Pons (tissue), 1 donor: ENCODE data around the gene IFITM2.
"Not testable (repeated sequence)": the region's sequence is repeated elsewhere in the genome, so short reads cannot be mapped to it uniquely, and the experiment has no call there.

ENCODE experiments used
- DNase-seq: peaks from one replicate; pipeline ENCODE4 v3.0.0-alpha.2; 2016; ENCODE audit warnings: low spot score

IFITM2 gene

DNA sequence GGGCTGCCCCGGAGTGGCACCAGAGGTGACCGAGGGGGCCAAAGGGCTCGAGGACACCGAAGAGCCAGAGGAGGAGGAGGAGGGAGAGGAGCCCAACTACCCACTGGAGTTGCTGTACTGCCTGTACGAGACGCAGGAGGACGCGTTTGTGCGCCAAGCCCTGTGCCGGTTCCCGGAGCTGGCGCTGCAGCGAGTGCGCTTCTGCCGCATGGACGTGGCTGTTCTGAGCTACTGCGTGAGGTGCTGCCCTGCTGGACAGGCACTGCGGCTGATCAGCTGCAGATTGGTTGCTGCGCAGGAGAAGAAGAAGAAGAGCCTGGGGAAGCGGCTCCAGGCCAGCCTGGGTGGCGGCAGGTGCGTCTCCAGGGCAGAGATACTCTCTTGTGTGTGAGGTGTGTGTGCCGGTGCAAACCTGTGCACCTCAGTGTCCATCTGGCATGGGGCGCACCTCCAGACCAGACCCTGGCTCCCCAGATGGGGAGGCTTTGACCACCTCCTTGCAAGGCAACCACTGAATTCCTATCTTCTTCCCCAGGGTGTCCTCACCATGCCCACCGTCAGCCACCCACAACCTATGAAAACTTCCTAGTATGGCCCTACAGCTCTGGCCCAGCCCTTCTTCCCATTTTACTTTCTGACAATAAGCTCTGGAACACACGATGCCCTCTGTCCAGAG lies 26.0 kb upstream of the IFITM2 start:
- no peak for DNase-seq

DNA sequence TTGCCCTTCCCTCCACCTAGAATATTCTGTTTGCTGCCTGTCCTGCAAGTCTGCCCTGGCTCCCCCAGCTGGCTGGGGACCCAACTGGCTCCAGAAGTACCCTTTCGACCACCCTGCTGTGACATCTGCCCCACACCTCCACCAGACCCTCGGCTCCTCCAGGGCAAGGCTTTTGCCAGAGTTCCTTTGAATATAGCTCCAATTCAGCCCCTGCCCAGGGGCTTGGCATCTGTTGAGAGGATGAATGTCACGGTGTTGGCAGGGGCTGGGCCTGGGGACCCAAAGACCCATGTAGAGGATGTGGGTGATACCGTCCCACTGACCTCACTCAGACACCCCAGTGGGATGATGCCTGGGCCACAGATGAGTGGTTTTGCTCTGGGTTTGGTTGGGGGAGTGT lies 25.4 kb upstream of the IFITM2 start:
- DNase-seq = no peak

DNA sequence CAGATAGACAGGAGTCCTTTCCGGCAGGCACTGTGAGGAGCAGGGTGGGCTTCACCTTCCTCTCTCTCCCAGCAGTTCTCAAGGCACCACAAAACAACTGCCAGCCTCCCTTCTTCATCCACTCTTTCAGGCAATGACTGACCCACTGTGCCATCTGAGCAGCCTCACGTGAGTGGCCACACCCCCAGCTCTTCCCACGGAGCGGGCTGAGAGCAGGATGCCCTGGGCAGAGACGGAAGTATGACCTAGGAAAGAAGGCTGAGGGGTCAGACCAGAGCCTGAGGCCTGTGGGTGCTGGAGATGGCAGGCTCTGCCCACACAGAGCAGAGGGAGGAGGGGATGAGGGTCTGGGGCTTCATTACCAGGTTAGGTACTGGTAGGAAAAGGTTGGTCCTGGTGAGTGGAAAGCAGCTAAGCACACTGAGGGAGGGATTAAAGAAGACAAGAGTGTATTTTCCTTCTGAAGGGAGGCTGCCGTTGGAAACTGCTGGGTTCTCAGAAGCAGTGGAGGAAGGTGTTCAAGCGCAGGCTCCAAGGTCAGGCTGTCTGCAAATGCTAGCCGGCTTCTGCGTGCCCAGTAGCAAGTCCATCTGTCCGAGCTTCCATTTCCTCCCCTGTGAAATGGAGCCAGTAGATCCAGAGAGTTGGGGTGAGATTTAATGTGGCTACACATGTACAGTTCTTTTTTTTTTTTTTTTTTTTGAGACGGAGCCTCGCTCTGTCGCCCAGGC lies 24.8 kb upstream of the IFITM2 start:
- DNase-seq = no peak

DNA sequence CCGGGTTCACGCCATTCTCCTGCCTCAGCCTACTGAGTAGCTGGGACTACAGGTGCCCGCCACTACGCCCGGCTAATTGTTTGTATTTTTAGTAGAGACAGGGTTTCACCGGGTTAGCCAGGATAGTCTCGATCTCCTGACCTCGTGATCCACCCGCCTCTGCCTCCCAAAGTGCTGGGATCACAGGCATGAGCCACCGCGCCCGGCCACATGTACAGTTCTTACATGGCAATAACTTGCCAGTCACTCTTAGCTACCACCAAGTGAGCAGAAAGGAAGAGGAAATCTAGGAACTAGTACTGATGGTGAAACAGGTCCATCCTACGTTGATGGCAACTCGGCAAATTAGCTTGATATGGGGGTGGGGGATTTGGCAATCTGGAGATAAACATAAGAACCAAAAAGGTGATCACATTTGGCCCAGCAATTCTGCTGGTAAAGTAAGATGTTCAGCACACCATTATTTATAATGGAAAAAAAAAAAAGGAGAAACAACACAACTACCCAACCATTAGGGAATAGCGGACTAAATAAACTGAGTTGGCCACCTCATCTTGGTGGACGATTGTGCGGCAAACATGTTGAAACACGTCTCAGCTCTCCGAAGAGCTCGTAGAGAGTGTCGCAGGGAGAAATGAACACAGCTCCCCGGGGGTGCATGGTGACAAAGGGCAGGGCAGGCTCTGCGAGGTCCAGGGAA lies 24.1 kb upstream of the IFITM2 start:
- DNase-seq = no peak

DNA sequence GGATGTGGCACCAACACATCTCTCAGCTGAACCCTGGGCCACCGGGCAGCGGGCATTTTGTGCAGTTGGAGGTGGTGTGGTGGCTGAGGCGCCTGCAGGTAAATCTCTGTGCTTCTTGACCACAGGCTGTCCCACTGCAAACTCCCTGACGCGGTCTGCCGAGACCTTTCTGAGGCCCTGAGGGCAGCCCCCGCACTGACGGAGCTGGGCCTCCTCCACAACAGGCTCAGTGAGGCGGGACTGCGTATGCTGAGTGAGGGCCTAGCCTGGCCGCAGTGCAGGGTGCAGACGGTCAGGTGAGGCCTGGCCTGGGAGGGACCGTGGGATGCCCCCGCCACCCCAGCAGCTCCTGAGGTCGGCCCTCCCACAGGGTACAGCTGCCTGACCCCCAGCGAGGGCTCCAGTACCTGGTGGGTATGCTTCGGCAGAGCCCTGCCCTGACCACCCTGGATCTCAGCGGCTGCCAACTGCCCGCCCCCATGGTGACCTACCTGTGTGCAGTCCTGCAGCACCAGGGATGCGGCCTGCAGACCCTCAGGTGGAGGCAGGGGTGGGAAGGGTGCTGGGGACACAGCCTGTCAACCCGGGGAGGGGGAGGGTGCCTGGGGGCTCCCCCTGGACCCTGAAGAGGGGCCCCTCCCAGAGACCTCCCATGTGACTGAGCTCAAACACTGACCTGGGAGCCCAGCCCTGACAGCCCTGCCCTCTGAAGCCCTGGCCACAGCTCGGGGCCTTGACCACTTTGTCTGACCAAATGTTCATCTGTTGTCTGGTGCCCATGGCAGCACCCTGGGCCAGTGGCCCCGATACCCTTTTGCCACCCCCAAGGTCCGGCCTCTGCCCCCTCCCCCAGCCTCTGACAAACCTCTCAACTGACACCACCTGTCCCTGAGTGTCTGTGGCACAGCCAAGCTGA lies 23.3 kb upstream of the IFITM2 start:
- DNase-seq = no peak

DNA sequence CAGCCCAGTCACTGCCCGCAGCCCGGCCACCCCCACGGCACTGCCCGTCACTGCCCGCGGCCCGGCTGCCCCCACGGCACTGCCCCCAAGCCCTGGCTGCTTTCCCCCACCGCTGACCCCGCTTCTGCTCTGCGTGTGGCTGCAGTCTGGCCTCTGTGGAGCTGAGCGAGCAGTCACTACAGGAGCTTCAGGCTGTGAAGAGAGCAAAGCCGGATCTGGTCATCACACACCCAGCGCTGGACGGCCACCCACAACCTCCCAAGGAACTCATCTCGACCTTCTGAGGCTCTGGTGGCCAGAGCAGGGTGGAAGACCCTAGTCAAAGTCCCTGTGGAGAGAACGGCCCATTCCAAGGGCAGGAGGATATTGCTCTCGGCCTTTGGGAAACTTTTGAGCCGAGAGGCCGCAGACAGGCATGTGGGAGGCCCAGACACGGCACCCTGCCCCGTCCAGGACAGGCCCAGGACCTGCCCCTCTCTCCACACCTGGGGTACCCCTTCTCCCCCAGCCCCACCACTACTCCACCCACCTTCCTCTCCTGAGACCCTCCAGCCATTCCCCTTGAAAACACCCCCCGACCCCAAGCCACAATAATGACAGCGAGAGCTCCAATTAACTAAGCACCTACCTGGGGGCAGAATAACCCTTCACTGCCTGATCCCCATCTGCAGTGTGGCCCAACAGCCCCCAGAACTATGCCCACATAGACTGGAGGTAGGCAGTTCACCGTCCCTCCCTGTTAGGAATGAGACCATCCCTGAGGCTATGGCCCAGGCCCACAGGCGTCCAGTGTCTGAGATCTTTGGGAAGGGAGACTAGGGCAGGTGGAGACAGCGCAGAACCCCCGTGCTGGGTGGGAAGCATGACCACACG lies 22.4 kb upstream of the IFITM2 start:
- no peak for DNase-seq

DNA sequence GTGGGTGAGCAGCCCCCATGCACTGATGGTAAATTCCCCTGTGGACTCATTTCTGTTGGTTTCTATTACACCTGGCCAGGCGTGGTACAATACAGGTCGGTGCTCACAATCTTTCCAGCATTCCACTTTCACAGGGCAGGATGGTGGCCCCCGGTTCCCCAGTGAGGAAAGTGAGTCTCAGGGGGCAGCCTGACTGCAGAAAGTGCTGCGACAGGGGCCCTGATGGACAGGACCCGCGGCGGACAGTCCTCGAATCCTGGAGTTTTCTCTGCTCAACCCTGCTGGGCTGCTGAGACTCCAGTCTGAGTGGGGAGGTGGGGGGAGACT lies 21.8 kb upstream of the IFITM2 start:
- DNase-seq = no peak

DNA sequence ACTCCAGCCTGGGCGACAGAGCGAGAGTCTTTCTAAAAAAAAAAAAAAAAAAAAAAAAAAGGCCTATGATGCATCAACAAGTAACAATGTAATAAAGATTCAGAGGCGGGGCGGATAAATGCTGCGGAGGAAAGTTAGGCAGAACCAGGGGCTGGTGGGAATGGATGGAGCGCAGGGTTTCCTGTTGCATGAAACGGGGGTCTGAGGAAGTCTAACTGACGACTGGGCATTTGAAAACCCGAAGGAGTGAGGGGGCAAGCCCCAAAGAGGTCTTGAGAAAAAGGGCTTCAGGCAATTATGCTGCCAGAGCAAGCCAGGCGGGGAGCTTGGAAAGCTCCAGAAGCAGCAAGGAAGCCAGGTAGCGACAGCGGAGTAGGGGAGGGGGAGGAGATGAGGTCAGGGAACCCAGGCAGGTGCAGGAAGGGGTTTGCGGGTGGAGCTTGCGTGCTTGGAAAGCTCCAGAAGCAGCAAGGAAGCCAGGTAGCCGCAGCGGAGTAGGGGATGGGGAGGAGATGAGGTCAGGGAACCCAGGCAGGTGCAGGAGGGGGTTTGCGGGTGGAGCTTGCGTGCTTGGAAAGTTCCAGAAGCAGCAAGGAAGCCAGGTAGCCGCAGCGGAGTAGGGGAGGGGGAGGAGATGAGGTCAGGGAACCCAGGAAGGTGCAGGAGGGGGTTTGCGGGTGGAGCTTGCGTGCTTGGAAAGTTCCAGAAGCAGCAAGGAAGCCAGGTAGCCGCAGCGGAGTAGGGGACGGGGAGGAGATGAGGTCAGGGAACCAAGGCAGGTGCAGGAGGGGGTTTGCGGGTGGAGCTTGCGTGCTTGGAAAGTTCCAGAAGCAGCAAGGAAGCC lies 20.4 kb upstream of the IFITM2 start:
- not testable (repeated sequence) for DNase-seq

DNA sequence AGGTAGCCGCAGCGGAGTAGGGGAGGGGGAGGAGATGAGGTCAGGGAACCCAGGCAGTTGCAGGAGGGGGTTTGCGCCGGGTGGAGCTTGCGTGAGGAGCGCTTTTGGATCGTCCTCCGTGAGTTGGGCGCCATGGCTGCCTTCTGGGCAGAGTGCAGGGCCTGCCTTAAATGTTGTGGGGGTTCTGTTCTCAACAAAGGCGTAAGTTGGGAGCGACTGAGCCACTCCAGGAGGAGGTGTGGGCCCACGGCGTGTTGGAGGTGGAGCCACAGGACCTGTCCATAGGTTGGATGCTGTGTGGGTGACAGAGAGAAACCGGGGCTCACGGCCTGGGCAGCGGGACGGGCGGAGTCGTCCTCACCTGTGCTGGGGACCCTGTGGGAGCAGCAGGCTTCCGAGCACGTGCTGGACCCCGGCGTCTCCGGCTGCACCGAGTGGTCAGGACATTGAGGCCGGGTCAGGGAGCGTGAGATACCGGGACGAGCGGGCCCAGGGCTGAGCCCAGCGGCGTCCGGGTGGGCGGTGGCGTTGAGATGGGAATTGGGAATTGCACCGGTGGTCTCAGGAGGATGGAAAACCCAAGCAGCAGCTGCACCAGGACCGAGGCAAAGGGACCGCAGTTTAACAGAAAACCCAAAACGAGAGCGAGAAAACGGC lies 19.7 kb upstream of the IFITM2 start:
- no peak for DNase-seq

DNA sequence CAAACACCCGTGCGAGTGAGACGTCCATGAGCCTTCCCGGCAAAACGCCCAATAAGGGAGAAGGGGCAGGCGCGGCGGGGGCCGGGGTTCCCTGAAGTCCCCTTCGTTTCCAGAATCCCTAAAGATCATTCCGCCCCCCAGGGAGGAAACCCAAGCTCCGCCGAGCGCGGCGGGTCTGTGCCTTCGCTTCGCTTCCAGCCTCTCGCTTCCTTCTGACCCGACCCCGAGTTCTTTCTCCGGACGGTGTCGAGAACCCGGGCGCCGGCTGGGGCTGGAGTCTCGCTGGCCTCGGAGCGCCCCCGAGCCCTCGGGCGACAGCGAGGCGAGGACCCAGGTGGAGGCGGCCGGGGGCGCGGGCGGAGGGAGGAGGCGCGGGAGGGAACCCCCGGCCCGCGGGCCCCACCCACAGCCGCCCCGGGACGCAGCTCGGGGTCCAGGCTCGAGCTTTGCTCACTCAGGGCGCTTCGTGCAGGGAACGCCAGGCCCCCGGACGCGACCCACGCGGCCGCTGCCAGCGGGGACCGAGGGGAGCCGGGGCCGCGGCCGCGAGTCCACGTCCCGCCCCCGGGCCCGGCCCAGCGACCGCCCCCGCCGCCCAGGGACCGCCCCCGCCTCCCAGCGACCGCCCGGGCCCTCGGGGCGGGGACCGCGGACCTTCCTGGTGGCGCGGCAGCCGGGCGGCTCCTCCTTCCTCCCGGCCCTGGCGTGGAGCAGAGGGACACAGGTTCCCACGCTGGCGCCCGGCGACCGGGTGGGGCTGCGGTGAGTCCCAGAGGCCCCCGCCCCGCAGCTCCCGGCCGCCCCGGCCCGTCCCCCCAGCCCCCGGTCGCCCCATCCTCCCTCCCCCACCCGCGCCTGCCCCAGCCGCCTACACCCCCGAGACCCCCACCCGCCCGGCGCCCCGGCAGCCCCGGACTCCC lies 18.9 kb upstream of the IFITM2 start, which contains the start of gene PGGHG:
Gene PGGHG (plus strand): TSS at position 649 of the 920 bp plus-strand sequence. CDS start 691 bp downstream, outside the sequence.
- no peak for DNase-seq

DNA sequence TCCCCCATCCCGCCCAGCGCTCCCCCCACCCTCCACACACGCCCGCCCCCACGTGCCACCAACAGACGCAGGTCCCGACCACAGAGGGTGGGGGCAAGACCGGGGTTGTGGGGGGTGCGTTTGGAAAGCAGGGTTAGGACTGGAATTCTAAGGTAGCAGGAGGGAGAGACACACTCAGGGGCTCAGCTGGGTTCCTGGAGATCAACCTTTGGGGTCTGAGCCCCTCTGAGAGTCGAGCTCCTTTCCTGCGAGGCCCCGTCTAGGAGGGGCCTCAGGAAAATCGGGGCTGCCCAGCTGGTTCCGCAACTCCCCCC lies 18.3 kb upstream of the IFITM2 start:
- no peak for DNase-seq

DNA sequence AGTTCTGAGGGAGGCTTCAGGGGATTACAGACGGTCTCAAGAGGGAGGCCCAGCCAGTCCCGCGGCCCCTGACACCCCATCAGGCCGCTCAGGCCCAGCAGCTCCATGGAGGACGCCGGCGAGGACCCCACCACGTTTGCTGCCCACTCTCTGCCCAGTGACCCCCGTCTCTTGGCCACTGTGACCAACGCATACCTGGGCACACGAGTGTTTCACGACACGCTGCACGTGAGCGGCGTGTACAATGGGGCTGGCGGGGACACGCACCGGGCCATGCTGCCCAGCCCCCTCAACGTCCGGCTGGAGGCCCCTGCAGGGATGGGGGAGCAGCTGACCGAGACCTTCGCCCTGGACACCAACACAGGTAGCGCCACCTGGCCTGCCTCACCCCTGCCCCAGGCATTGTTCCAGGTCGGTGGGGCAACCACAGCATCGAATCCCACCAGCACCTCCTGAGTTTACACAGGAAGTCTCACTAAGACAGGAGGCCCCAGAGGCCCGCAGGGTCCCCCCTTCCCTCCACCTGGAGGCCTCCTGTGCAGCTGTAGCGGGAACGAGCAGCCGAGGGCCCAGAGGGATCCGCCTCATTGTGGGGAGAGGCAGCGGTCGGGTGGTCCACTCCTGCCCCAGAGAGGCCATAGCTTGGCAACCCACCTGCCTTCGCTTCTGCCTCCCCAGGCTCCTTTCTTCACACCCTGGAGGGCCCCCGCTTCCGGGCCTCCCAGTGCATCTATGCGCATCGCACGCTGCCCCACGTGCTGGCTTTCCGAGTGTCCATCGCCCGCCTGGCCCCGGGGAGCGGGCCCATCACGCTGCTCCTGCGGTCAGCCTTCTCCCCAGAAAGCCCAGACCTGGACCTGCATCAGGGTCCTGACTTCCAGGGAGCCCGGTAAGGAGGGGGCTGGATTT lies 17.6 kb upstream of the IFITM2 start:
- DNase-seq = no peak

DNA sequence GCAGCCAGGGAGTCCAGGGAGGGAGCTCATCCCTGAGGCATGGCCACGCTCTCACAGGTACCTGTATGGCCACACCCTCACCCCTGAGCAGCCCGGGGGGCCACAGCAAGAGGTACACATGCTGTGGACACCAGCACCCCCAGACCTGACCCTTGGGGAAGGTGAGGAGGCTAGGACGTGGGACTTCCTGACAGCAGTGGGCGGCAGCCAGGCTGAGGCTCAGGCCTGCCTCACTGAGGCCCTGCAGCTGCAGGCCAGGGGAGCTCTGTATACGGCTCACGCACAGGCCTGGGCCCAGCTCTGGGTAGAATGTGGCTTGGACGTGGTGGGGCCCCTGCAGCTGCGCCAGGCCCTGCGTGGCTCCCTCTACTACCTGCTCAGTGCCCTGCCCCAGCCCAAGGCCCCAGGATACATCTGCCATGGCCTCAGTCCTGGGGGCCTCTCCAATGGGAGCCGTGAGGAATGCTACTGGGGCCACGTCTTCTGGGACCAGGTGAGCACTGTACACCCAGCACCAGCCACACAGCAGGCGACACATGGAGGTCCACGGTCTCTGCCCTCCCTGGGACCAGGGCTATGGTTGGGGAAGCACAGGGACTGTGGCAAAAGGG lies 16.9 kb upstream of the IFITM2 start:
- DNase-seq = no peak

DNA sequence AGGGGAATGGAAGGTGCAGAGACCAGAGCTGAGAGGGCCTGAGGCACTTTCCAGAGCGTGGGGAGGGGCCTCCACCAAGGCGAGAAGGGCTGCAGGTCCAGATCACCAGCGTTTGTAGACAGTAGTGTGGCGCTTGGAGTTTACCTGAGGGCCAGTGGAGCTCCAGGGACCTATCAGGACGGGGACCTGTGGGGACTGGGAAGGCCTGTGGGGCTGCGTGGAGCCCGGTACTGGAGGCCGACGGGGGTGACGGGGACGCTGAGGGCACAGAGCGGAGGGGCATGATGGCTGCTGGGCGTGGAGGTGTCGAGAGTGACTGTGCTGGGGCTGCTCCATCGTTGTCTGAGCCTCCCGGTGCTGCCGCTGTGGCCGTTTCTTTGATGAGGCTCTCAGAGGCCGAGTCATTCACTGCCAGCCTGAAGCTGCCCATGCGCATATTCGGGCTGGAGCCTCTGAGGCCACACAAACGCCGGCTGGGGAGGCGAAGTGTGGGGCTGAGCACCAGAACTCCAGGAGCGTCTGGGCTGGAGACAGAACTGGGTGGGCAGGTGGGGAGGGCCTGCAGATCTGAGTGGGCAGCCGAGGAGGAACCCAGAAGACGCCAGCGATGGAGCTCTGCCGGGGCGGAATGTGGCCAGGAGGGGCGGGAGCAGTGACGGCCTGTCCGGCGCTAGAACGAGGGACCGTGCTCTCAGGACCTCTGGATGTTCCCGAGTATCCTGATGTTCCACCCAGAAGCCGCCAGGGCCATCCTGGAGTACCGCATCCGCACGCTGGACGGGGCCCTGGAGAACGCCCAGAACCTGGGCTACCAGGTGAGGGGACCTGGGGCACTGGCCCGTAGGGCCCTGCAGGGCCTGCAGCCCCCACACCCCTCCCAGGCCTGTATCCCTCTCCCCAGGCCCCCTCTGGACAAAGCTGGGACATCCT lies 16.1 kb upstream of the IFITM2 start:
- no peak for DNase-seq

DNA sequence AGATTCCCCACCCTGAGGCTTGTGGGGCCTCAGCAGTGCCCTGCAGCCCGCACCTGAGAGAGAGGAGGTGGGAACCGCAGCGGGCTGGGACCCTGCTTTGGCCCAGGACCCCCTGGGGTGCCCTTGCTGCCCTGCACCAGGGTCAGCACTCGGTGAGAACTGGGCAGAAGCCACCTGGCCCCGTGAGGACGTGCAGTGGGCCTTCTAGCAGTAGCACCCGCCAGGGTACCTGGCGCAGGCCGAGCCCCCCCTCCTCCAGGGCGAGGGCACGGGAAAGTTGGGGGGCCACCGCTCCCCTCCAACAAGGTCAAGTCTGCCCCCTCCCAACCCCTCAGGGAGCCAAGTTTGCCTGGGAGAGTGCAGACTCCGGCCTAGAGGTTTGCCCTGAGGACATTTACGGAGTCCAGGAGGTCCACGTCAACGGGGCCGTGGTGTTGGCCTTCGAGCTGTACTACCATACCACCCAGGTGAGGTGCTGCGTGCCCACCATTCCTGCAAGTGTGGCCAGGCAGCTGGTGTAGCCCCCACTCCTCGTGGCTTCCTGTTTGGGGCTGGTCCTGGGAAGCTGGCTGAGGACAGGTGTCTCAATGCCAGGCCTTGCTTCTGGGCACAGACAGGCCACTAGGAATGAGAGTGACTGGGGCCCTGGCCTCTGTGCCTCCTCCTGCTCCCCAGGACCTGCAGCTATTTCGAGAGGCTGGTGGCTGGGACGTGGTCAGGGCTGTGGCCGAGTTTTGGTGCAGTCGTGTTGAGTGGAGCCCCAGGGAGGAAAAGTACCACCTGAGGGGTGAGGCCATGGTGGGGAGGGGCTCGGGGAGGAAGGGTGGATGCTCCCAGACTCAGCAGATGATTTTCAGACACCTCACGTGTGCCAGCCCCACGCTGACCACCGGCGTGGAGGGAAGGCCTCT lies 15.2 kb upstream of the IFITM2 start:
- no peak for DNase-seq
